Coronary artery (tissue), 2 donors: ENCODE measurements around the gene LMCD1.

Experiments used
- DNase-seq: peaks from one replicate; pipeline ENCODE4 v3.0.0-alpha.2; 2017; ENCODE audit warnings: low spot score
- H3K27ac ChIP-seq, 2 donors: fragments of 200-600 bp; sonication (generic); one replicate each; pipeline ENCODE4 v1.5.1; 2016 to 2019
- H3K4me3 ChIP-seq: fragments of 200-600 bp; sonication (generic); 2 replicates; pipeline ENCODE4 v1.5.1; 2016; ENCODE audit warnings: mild to moderate bottlenecking, moderate library complexity
- CTCF ChIP-seq: fragments of 200-600 bp; sonication (generic); IDR thresholded peaks from one replicate; pipeline ENCODE4 v1.5.1; 2019; ENCODE audit warnings: antibody characterized with exemption

The LMCD1 gene

GRCh38 chr3:8562081-8562595, 60.5 kb downstream of the LMCD1 start:
- DNase-seq: no peak
- Histone ChIP-seq H3K4me3 (no peak overlapping the region), H3K27ac (peak overlapping the region; percentile 62 to 91)
- no peak for TF ChIP-seq CTCF

- Histone ChIP-seq H3K27ac (peak overlapping the region in 1 of 2 donors; percentile 91), H3K4me3 (no peak overlapping the region)
- DNase-seq: no peak
- TF ChIP-seq CTCF: no peak
Observed at GRCh38 chr3:8563146-8563545, 61.5 kb downstream of the LMCD1 start.

GRCh38 chr3:8563597-8563996, 62.0 kb downstream of the LMCD1 start:
- H3K4me3 ChIP-seq: no peak overlapping the region
- no peak overlapping the region for H3K27ac ChIP-seq
- no peak for TF ChIP-seq CTCF
- DNase-seq: no peak

- TF ChIP-seq CTCF: no peak
- H3K27ac ChIP-seq: no peak overlapping the region
- DNase-seq: no peak
- no peak overlapping the region for H3K4me3 ChIP-seq
Observed at GRCh38 chr3:8565376-8565775, 63.8 kb downstream of the LMCD1 start.

GRCh38 chr3:8567784-8568575, 66.4 kb downstream of the LMCD1 start:
- no peak for TF ChIP-seq CTCF
- no peak for DNase-seq
- Histone ChIP-seq H3K4me3 (no peak overlapping the region), H3K27ac (peak overlapping the region in 1 of 2 donors; percentile 44)

GRCh38 chr3:8571256-8571655, 69.6 kb downstream of the LMCD1 start:
- H3K27ac ChIP-seq: peak overlapping the region in 1 of 2 donors; percentile 56
- DNase-seq: no peak
- no peak overlapping the region for H3K4me3 ChIP-seq
- no peak for TF ChIP-seq CTCF
